ENCODE data around the gene NFATC4. TPM values are rescaled to one million over a fixed set of nuclear protein-coding genes. Genes with fewer than 3 reads are reported as not detected.

NFATC4 gene
- total RNA-seq, 1 experiment from 2014 or later, result 7.6 TPM

- RAD21 ChIA-PET (ENCODE audit: low non-redundant PET in 1 of 2, low total read pairs in 2 of 2, uncharacterized antibody in 2 of 2, unreplicated experiment in 2 of 2), result no interaction called here
- DNase-seq (ENCODE audit: low read depth, low spot score) (no peak), ATAC-seq (no peak)
- Histone ChIP-seq H3K9ac (ENCODE audit: low read length) (no peak overlapping the region), H3K36me3 (ENCODE audit: control insufficient read depth in 1 of 2, insufficient read depth in 2 of 2, low read length in 2 of 2) (no peaks in the 10 kb centered on the region), H3K9me2 (ENCODE audit: insufficient read depth) (no peaks in the 10 kb centered on the region), H3K4me3 (replicated peaks in 1 of 2; ENCODE audit: low read depth in 1 of 2, low read length in 2 of 2) (peak overlapping the region; percentile 55 to 64; a peak in 2 of 4 replicates), H3K27me3 (ENCODE audit: insufficient read depth, low read length) (no peaks in the 10 kb centered on the region), H3K9me3 (ENCODE audit: control insufficient read depth in 1 of 2, insufficient read depth in 1 of 2, low read depth in 1 of 2, low read length in 2 of 2) (no peaks in the 10 kb centered on the region), H3K4me1 (ENCODE audit: control insufficient read depth in 1 of 2, insufficient read depth in 2 of 2, low read length in 2 of 2) (peaks cover 15 to 33% of the 10 kb centered on the region in 2 experiments), H3K79me2 (ENCODE audit: insufficient read depth, low read length) (no peaks in the 10 kb centered on the region), H3K4me2 (ENCODE audit: low read length) (peak overlapping the region; percentile 97), H3K27ac (ENCODE audit: low read depth, low read length) (peak overlapping the region; percentile 32; the same call in 1 of the 2 replicates), H4K20me1 (ENCODE audit: insufficient read depth) (no peaks in the 10 kb centered on the region), H2AFZ (ENCODE audit: low read depth, low read length, poor library complexity, severe bottlenecking) (no peak overlapping the region)
- CTCF ChIA-PET, result no interaction called here
- TF ChIP-seq POLR2AphosphoS5 (IDR thresholded peaks at IDR 0.05; ENCODE audit: low read depth, low read length) (no peak), EGR1 (IDR thresholded peaks at IDR 0.05; ENCODE audit: low read depth) (no peak), MAX (IDR thresholded peaks at IDR 0.05) (no peak), CEBPB (IDR thresholded peaks at IDR 0.05; ENCODE audit: low read depth) (no peak), POLR2A (IDR thresholded peaks at IDR 0.05; ENCODE audit: borderline replicate concordance, extremely low read depth, insufficient read depth, insufficient read length) (no peak), EZH2 (IDR thresholded peaks at IDR 0.05) (no peak), TCF7L2 (IDR thresholded peaks at IDR 0.05; ENCODE audit: borderline replicate concordance, extremely low read depth, insufficient read depth, insufficient read length) (no peak), ELF1 (IDR thresholded peaks at IDR 0.05; ENCODE audit: borderline replicate concordance, low read depth) (no peak), FOSL1 (IDR thresholded peaks at IDR 0.05; ENCODE audit: low read depth) (no peak), ZFX (IDR thresholded peaks at IDR 0.05) (no peak), SIN3A (IDR thresholded peaks at IDR 0.05; ENCODE audit: low read depth) (no peak), ZNF274 (IDR thresholded peaks at IDR 0.05; ENCODE audit: low read depth, low read length) (no peak), SP1 (IDR thresholded peaks at IDR 0.05; ENCODE audit: low read depth) (no peak), CBX3 (IDR thresholded peaks at IDR 0.05; ENCODE audit: low read depth) (no peak), YY1 (IDR thresholded peaks at IDR 0.05; ENCODE audit: extremely low read depth, insufficient replicate concordance, low read depth, low read length) (no peak), SRF (IDR thresholded peaks at IDR 0.05; ENCODE audit: low read depth) (no peak), RAD21 (IDR thresholded peaks at IDR 0.05; ENCODE audit: low read depth) (no peak)
- TF ChIP-seq, protein P1, sequence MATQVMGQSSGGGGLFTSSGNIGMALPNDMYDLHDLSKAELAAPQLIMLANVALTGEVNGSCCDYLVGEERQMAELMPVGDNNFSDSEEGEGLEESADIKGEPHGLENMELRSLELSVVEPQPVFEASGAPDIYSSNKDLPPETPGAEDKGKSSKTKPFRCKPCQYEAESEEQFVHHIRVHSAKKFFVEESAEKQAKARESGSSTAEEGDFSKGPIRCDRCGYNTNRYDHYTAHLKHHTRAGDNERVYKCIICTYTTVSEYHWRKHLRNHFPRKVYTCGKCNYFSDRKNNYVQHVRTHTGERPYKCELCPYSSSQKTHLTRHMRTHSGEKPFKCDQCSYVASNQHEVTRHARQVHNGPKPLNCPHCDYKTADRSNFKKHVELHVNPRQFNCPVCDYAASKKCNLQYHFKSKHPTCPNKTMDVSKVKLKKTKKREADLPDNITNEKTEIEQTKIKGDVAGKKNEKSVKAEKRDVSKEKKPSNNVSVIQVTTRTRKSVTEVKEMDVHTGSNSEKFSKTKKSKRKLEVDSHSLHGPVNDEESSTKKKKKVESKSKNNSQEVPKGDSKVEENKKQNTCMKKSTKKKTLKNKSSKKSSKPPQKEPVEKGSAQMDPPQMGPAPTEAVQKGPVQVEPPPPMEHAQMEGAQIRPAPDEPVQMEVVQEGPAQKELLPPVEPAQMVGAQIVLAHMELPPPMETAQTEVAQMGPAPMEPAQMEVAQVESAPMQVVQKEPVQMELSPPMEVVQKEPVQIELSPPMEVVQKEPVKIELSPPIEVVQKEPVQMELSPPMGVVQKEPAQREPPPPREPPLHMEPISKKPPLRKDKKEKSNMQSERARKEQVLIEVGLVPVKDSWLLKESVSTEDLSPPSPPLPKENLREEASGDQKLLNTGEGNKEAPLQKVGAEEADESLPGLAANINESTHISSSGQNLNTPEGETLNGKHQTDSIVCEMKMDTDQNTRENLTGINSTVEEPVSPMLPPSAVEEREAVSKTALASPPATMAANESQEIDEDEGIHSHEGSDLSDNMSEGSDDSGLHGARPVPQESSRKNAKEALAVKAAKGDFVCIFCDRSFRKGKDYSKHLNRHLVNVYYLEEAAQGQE (IDR thresholded peaks at IDR 0.05; ENCODE audit: low read depth), result no peak
- TF ChIP-seq, protein P2, sequence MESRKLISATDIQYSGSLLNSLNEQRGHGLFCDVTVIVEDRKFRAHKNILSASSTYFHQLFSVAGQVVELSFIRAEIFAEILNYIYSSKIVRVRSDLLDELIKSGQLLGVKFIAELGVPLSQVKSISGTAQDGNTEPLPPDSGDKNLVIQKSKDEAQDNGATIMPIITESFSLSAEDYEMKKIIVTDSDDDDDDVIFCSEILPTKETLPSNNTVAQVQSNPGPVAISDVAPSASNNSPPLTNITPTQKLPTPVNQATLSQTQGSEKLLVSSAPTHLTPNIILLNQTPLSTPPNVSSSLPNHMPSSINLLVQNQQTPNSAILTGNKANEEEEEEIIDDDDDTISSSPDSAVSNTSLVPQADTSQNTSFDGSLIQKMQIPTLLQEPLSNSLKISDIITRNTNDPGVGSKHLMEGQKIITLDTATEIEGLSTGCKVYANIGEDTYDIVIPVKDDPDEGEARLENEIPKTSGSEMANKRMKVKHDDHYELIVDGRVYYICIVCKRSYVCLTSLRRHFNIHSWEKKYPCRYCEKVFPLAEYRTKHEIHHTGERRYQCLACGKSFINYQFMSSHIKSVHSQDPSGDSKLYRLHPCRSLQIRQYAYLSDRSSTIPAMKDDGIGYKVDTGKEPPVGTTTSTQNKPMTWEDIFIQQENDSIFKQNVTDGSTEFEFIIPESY (IDR thresholded peaks at IDR 0.05; ENCODE audit: extremely low read depth, insufficient replicate concordance, low read length), result no peak
- BruUV-seq (replicated peaks), result no TSS peak
- POLR2A ChIA-PET, result no interaction called here
- intact Hi-C loops (cut with micrococcal nuclease), result no loop called here
Observed at GRCh38 chr14:24368562-24369252, 723 bp downstream of the NFATC4 start.
